Endothelial cell of umbilical vein (primary cell): ENCODE results near the gene IMPG2.

Experiments
- EZH2 ChIP-seq: IDR thresholded peaks from 2 replicates; pipeline ENCODE4 v1.6.1; 2012; ENCODE audit warnings: borderline replicate concordance, low read depth, mild to moderate bottlenecking, moderate library complexity, low read length, inconsistent platforms; ENCODE audit not compliant: severe bottlenecking
- MYC ChIP-seq: IDR thresholded peaks from one replicate; pipeline ENCODE4 v1.6.1; 2011; ENCODE audit warnings: mild to moderate bottlenecking, low read depth, low read length
- POLR2A ChIP-seq: IDR thresholded peaks from 2 replicates; pipeline ENCODE4 v1.6.1; 2012; ENCODE audit warnings: low read depth, mild to moderate bottlenecking, control low read depth, low read length
- POLR2AphosphoS5 ChIP-seq: IDR thresholded peaks from 2 replicates; pipeline ENCODE4 v1.6.1; 2012; ENCODE audit warnings: low read depth, mild to moderate bottlenecking, control low read depth, low read length, moderate library complexity; ENCODE audit not compliant: insufficient read depth
- TF ChIP-seq, protein P1 (sequence below), 2 donors: IDR thresholded peaks; 1 replicate in 1 of 2; 2 replicates in 1 of 2; pipeline ENCODE4 v1.5.1; 2011; ENCODE audit warnings: low read length in 2 of 2, mild to moderate bottlenecking in 2 of 2, moderate library complexity in 2 of 2, control low read depth in 1 of 2, inconsistent platforms in 1 of 2, low read depth in 1 of 2; ENCODE audit not compliant: insufficient read depth in 1 of 2; ENCODE audit errors: extremely low read depth in 1 of 2
- TF ChIP-seq, protein P2 (sequence below): IDR thresholded peaks from 2 replicates; pipeline ENCODE4 v1.6.1; 2011; ENCODE audit not compliant: insufficient read depth, insufficient read length

DNA sequence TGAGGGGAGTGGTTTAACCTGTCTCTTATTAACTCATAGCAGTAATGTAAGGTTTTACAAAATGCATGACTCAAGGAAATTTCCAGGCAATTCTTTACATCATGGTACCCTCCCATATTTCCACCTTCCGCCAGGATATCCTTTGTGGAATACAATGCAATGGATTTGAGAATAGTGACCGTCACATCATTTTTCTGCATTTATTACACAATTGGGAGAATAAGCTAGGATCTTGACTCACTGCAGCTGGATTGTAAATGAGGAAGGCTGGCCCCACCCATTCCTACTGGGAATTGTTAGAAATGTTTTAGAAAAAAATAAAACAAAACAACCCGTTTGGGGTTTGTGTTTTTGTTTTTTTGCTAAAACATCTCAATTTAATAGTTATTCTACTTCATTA, 97.4 kb downstream of the IMPG2 start:
- TF ChIP-seq, protein P1, sequence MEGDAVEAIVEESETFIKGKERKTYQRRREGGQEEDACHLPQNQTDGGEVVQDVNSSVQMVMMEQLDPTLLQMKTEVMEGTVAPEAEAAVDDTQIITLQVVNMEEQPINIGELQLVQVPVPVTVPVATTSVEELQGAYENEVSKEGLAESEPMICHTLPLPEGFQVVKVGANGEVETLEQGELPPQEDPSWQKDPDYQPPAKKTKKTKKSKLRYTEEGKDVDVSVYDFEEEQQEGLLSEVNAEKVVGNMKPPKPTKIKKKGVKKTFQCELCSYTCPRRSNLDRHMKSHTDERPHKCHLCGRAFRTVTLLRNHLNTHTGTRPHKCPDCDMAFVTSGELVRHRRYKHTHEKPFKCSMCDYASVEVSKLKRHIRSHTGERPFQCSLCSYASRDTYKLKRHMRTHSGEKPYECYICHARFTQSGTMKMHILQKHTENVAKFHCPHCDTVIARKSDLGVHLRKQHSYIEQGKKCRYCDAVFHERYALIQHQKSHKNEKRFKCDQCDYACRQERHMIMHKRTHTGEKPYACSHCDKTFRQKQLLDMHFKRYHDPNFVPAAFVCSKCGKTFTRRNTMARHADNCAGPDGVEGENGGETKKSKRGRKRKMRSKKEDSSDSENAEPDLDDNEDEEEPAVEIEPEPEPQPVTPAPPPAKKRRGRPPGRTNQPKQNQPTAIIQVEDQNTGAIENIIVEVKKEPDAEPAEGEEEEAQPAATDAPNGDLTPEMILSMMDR (IDR thresholded peaks at IDR 0.05; ENCODE audit: extremely low read depth in 1 of 2, insufficient read depth in 1 of 2, low read depth in 1 of 2, low read length in 2 of 2): no peak
- no peak for TF ChIP-seq POLR2A
- TF ChIP-seq, protein P2, sequence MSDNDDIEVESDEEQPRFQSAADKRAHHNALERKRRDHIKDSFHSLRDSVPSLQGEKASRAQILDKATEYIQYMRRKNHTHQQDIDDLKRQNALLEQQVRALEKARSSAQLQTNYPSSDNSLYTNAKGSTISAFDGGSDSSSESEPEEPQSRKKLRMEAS: no peak
- no peak for TF ChIP-seq EZH2
- TF ChIP-seq POLR2AphosphoS5: no peak
- no peak for TF ChIP-seq MYC
